22Rv1 (cell line): ENCODE data around the gene SEMA6B.

Experiments used
- H3K27ac ChIP-seq: fragments of 450-650 bp; 2 replicates; pipeline ENCODE4 v1.5.1; 2017
- CTCF ChIP-seq: fragments of 450-650 bp; IDR thresholded peaks from 2 replicates; pipeline ENCODE4 v1.5.1; 2017; ENCODE audit warnings: mild to moderate bottlenecking
- ZFX ChIP-seq: fragments of 450-650 bp; IDR thresholded peaks from 2 replicates; pipeline ENCODE4 v1.6.1; 2017; ENCODE audit warnings: antibody characterized with exemption, borderline replicate concordance

Gene SEMA6B

GRCh38 chr19:4512070-4512469 is 47.4 kb downstream of the SEMA6B start:
- no peak overlapping the region for H3K27ac ChIP-seq
- TF ChIP-seq CTCF (no peak), ZFX (no peak)

GRCh38 chr19:4511300-4512054 is 48.0 kb downstream of the SEMA6B start:
- TF ChIP-seq CTCF = no peak
- TF ChIP-seq ZFX = no peak
- no peak overlapping the region for H3K27ac ChIP-seq

GRCh38 chr19:4510435-4511255 is 48.8 kb downstream of the SEMA6B start:
- TF ChIP-seq CTCF (no peak), ZFX (no peak)
- H3K27ac ChIP-seq = no peak overlapping the region

GRCh38 chr19:4508698-4509097 is 50.8 kb downstream of the SEMA6B start:
- H3K27ac ChIP-seq = no peak overlapping the region
- TF ChIP-seq ZFX (no peak), CTCF (no peak)

GRCh38 chr19:4507804-4508203 is 51.7 kb downstream of the SEMA6B start:
- no peak overlapping the region for H3K27ac ChIP-seq
- no peak for TF ChIP-seq CTCF
- TF ChIP-seq ZFX = no peak

- TF ChIP-seq CTCF = no peak
- TF ChIP-seq ZFX = no peak
- no peak overlapping the region for H3K27ac ChIP-seq
These were observed 52.4 kb downstream of the SEMA6B start for GRCh38 chr19:4507150-4507452.
